H9 (cell line): ENCODE results near the gene ZNF474. TPM values are rescaled to one million over a fixed set of nuclear protein-coding genes. Genes with fewer than 3 reads are reported as not detected.

Experiments
- DNase-seq: peaks from one replicate; pipeline ENCODE4 v3.0.0-alpha.2; 2017
- H2AFZ ChIP-seq: one replicate; pipeline ENCODE4 v1.6.1; 2013; ENCODE audit warnings: mild to moderate bottlenecking, low read length, control low read depth, moderate library complexity
- H2AK5ac ChIP-seq: 2 replicates; pipeline ENCODE4 v1.6.1; 2013; ENCODE audit warnings: low read length, control low read depth, mixed read lengths; ENCODE audit not compliant: insufficient read length
- H2BK120ac ChIP-seq: one replicate; pipeline ENCODE4 v1.6.1; 2013; ENCODE audit warnings: low read depth, mild to moderate bottlenecking, low read length, control low read depth, inconsistent platforms; ENCODE audit not compliant: poor library complexity, severe bottlenecking
- H2BK12ac ChIP-seq: 2 replicates; pipeline ENCODE4 v1.6.1; 2013; ENCODE audit warnings: low read length, control low read depth, mixed read lengths, low read depth; ENCODE audit not compliant: insufficient read length
- H2BK15ac ChIP-seq: 2 replicates; pipeline ENCODE4 v1.6.1; 2013; ENCODE audit warnings: low read depth, low read length, control low read depth
- H2BK20ac ChIP-seq: one replicate; pipeline ENCODE4 v1.6.1; 2013; ENCODE audit warnings: low read depth, mild to moderate bottlenecking, low read length, control low read depth, inconsistent platforms; ENCODE audit not compliant: poor library complexity, severe bottlenecking
- H2BK5ac ChIP-seq: 2 replicates; pipeline ENCODE4 v1.6.1; 2013; ENCODE audit warnings: low read length, control low read depth, mixed read lengths; ENCODE audit not compliant: insufficient read length
- H3K14ac ChIP-seq: 2 replicates; pipeline ENCODE4 v1.6.1; 2013; ENCODE audit warnings: low read length, control low read depth; ENCODE audit not compliant: insufficient read depth
- H3K18ac ChIP-seq: 2 replicates; pipeline ENCODE4 v1.6.1; 2013; ENCODE audit warnings: low read depth, mild to moderate bottlenecking, mixed read lengths, low read length, control low read depth; ENCODE audit not compliant: insufficient read length
- H3K23ac ChIP-seq: 2 replicates; pipeline ENCODE4 v1.6.1; 2013; ENCODE audit warnings: low read length, control low read depth, mixed read lengths, low read depth; ENCODE audit not compliant: insufficient read length
- H3K23me2 ChIP-seq: 2 replicates; pipeline ENCODE4 v1.6.1; 2013; ENCODE audit warnings: low read depth, mild to moderate bottlenecking, mixed read lengths, low read length, control low read depth; ENCODE audit not compliant: insufficient read length, poor library complexity, severe bottlenecking
- H3K27ac ChIP-seq: 2 replicates; pipeline ENCODE4 v1.5.1; 2013; ENCODE audit warnings: low read length, control low read depth, mixed read lengths, low read depth; ENCODE audit not compliant: insufficient read length
- H3K27me3 ChIP-seq: 2 replicates; pipeline ENCODE4 v1.6.1; 2013; ENCODE audit warnings: low read length, control low read depth, inconsistent platforms; ENCODE audit not compliant: insufficient read depth
- H3K4ac ChIP-seq: 2 replicates; pipeline ENCODE4 v1.6.1; 2013; ENCODE audit warnings: low read depth, mild to moderate bottlenecking, control low read depth, inconsistent platforms, low read length, moderate library complexity
- H3K4me1 ChIP-seq: 2 replicates; pipeline ENCODE4 v1.6.1; 2013; ENCODE audit warnings: low read length, control low read depth, inconsistent platforms; ENCODE audit not compliant: insufficient read depth
- H3K4me2 ChIP-seq: 2 replicates; pipeline ENCODE4 v1.6.1; 2013; ENCODE audit warnings: low read length, control low read depth, mixed read lengths; ENCODE audit not compliant: insufficient read length, insufficient read depth
- H3K56ac ChIP-seq: 2 replicates; pipeline ENCODE4 v1.6.1; 2013; ENCODE audit warnings: low read depth, mild to moderate bottlenecking, mixed read lengths, low read length, control low read depth; ENCODE audit not compliant: insufficient read length
- H3K79me1 ChIP-seq: 2 replicates; pipeline ENCODE4 v1.6.1; 2013; ENCODE audit warnings: low read depth, mild to moderate bottlenecking, moderate library complexity, low read length, control low read depth, inconsistent platforms; ENCODE audit not compliant: insufficient read depth, poor library complexity, severe bottlenecking
- H3K79me2 ChIP-seq: 2 replicates; pipeline ENCODE4 v1.6.1; 2013; ENCODE audit warnings: low read length, control low read depth, inconsistent platforms; ENCODE audit not compliant: insufficient read depth
- H3K9ac ChIP-seq: 2 replicates; pipeline ENCODE4 v1.6.1; 2013; ENCODE audit warnings: low read length, control low read depth, mixed read lengths; ENCODE audit not compliant: insufficient read length; ENCODE audit errors: extremely low read depth
- H3K9me3 ChIP-seq: one replicate; pipeline ENCODE4 v1.6.1; 2013; ENCODE audit warnings: low read depth, low read length, inconsistent platforms; ENCODE audit not compliant: control insufficient read depth
- H3T11ph ChIP-seq: one replicate; pipeline ENCODE4 v1.6.1; 2013; ENCODE audit warnings: mild to moderate bottlenecking, low read length, control low read depth, inconsistent platforms
- H4K20me1 ChIP-seq: one replicate; pipeline ENCODE4 v1.6.1; 2013; ENCODE audit not compliant: control insufficient read depth, insufficient read length, insufficient read depth
- H4K5ac ChIP-seq: 2 replicates; pipeline ENCODE4 v1.6.1; 2013; ENCODE audit warnings: low read depth, mild to moderate bottlenecking, mixed read lengths, low read length, control low read depth; ENCODE audit not compliant: insufficient read length
- H4K8ac ChIP-seq: replicated peaks from 2 replicates; pipeline ENCODE4 v1.6.1; 2013; ENCODE audit warnings: low read length, control low read depth, mixed read lengths, low read depth; ENCODE audit not compliant: insufficient read length
- H4K91ac ChIP-seq: 2 replicates; pipeline ENCODE4 v1.6.1; 2013; ENCODE audit warnings: low read depth, mild to moderate bottlenecking, moderate library complexity, mixed read lengths, low read length, control low read depth; ENCODE audit not compliant: insufficient read length
- H3K27ac Mint-ChIP-seq, 3 experiments: 2 replicates in 2 of 3; 3 replicates in 1 of 3; pipeline ENCODE4 v1.8.0; 2020 to 2021; ENCODE audit warnings: mixed read lengths in 3 of 3, mild to moderate bottlenecking in 1 of 3, moderate library complexity in 1 of 3
- H3K27me3 Mint-ChIP-seq: 2 replicates; pipeline ENCODE4 v1.8.0; 2021; ENCODE audit warnings: low read depth, mild to moderate bottlenecking, moderate library complexity, mixed read lengths
- H3K36me3 Mint-ChIP-seq, 3 experiments: 2 replicates in 2 of 3; 3 replicates in 1 of 3; pipeline ENCODE4 v1.8.0; 2020 to 2021; ENCODE audit warnings: low read depth in 3 of 3, mixed read lengths in 3 of 3; ENCODE audit not compliant: insufficient read depth in 1 of 3
- H3K4me1 Mint-ChIP-seq, 2 experiments: 2 replicates each; pipeline ENCODE4 v1.8.0; 2020; ENCODE audit warnings: mixed read lengths in 2 of 2
- H3K4me3 Mint-ChIP-seq, 2 experiments: 2 replicates in 1 of 2; 3 replicates in 1 of 2; pipeline ENCODE4 v1.8.0; 2020 to 2021; ENCODE audit warnings: mild to moderate bottlenecking in 2 of 2, mixed read lengths in 2 of 2, moderate library complexity in 1 of 2
- H3K9me3 Mint-ChIP-seq, 2 experiments: 2 replicates in 1 of 2; 3 replicates in 1 of 2; pipeline ENCODE4 v1.8.0; 2020; ENCODE audit warnings: mild to moderate bottlenecking in 2 of 2, mixed read lengths in 2 of 2, moderate library complexity in 1 of 2
- CTCF ChIP-seq: fragments of 200-600 bp; sonication (generic); conservative IDR thresholded peaks from 3 replicates; pipeline ENCODE4 v1.8.0; 2021; ENCODE audit warnings: antibody characterized with exemption, mild to moderate bottlenecking
- WGBS: extraction: QIAGEN DNeasy Blood & Tissue Kit; methylation state at CpG from one replicate; pipeline ENCODE4 v1.1.7; 2013; ENCODE audit warnings: missing lambda C conversion rate, low lambda C conversion rate, mixed read lengths; ENCODE audit not compliant: insufficient read length; ENCODE audit errors: extremely low coverage; 5-methylcytosine and 5-hydroxymethylcytosine counted together
- total RNA-seq: library from RNA; stranded (reverse); gene quantifications from 2 replicates; pipeline ENCODE4 v1.2.1, GENCODE V29; 2021

Gene ZNF474
- total RNA-seq, 1 experiment from 2014 or later, result not detected

GRCh38 chr5:122102825-122103224, 26.5 kb upstream of the ZNF474 start:
- H3K27ac Mint-ChIP-seq, result no peak overlapping the region
- Histone ChIP-seq H3K4me1 (no peaks in the 10 kb centered on the region), H3K9ac (no peak overlapping the region), H3K18ac (no peak overlapping the region), H2BK20ac (no peak overlapping the region), H4K8ac (no peak overlapping the region), H3K79me1 (no peaks in the 10 kb centered on the region), H2BK120ac (no peak overlapping the region), H3K4me2 (no peak overlapping the region), H4K91ac (no peak overlapping the region), H2AFZ (no peak overlapping the region), H2BK12ac (no peak overlapping the region), H3K23me2 (no peaks in the 10 kb centered on the region), H3K4ac (no peak overlapping the region), H4K5ac (no peak overlapping the region), H3K27ac (no peak overlapping the region), H2BK5ac (no peak overlapping the region), H2AK5ac (no peak overlapping the region), H3K56ac (no peak overlapping the region), H3K14ac (no peak overlapping the region), H3K79me2 (no peaks in the 10 kb centered on the region), H3K9me3 (no peaks in the 10 kb centered on the region), H3T11ph (no peak overlapping the region), H4K20me1 (no peaks in the 10 kb centered on the region), H3K23ac (no peak overlapping the region), H3K27me3 (no peaks in the 10 kb centered on the region), H2BK15ac (no peak overlapping the region)
- WGBS, result no CpG with 5 or more reads among the region's 1 CpG
- TF ChIP-seq CTCF, result no peak
- no peaks in the 10 kb centered on the region for H3K27me3 Mint-ChIP-seq
- H3K4me1 Mint-ChIP-seq, result peaks cover 14 to 20% of the 10 kb centered on the region in 2 experiments
- no peaks in the 10 kb centered on the region for H3K36me3 Mint-ChIP-seq
- H3K4me3 Mint-ChIP-seq, result no peak overlapping the region
- no peaks in the 10 kb centered on the region for H3K9me3 Mint-ChIP-seq
- no peak for DNase-seq
